CD4-positive, alpha-beta T cell treated with Interleukin-17A for 4 hours (primary cell): Measurements from ENCODE around the gene ACE2.

Source experiments
- DNase-seq: peaks from one replicate; pipeline ENCODE4 v3.0.0-alpha.2; 2020; ENCODE audit warnings: mixed read lengths

The ACE2 gene

GRCh38 chrX:15574017-15574416, 26.7 kb downstream of the ACE2 start:
- no peak for DNase-seq

DNA sequence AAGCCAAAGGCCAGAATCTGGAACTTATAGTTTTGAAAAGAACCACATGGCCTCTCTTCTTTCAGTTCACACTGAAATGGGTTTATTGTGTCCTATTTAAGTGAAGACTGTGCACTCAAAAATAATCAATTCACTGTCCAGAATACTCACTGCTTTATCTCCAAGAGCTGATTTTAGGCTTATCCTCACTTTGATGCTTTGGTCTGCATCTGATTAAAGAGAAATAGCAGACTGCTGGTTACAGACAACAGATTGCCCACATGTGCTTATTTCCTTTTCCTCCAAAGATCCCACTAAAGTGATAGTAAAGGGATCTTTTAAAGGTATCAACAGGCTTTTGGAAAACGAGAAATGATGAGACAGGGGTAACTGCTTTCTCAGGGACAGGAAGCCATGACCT, 30.6 kb downstream of the ACE2 start:
- DNase-seq = no peak

DNA sequence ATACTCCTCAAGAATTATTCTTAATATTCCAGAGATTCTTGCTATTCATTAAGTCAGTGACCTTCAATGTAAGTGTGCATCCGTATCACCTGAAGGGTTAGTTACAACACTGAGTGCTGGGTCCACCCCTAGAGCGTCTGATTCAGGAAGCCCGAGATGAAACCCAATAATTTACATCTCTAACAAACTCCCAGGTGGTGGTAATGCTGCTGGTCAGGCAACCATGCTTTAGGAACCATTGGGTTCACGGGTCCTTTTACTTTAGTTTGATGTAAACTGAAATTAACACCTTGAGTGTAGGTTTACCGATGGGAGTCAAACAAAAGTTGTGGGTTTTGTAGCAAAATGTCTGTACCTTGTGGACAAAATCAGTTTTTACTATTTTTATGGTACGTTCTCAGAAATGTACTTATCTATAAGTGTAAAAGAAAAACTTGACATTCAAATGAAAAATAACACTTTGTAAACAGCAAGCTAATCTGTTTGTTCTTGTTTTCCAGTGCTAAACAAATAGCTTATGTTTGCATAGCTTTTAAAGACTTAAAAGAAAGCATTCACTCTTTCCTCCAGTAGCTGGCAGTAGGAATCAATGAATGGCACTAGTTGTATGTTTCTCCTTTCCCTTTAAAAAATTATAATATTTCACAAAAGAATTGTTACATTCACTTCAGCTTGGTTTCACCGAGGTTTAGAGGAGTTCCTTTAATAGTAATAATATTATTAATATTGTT, 32.7 kb downstream of the ACE2 start:
- DNase-seq = no peak

- no peak for DNase-seq
These were observed 33.5 kb downstream of the ACE2 start for GRCh38 chrX:15567267-15567666.

DNA sequence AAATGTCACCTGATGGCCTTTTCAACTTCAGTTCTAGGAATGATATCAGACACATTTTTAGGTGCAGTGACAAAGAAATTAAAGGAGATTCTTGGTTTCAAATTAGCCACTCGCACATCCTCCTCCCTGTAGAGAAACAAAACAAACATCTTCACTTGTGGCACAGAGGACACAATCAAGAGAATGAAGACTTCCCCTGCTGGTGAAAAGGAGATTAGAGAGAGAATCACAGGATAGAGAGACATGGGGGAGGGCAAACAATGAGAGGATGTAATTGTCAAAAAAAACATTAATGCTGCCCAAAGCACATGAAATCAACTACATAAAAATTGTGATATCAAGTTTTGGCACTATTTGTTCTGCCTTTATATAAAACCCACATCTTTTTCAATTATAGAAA, 34.5 kb downstream of the ACE2 start:
- DNase-seq = no peak

DNA sequence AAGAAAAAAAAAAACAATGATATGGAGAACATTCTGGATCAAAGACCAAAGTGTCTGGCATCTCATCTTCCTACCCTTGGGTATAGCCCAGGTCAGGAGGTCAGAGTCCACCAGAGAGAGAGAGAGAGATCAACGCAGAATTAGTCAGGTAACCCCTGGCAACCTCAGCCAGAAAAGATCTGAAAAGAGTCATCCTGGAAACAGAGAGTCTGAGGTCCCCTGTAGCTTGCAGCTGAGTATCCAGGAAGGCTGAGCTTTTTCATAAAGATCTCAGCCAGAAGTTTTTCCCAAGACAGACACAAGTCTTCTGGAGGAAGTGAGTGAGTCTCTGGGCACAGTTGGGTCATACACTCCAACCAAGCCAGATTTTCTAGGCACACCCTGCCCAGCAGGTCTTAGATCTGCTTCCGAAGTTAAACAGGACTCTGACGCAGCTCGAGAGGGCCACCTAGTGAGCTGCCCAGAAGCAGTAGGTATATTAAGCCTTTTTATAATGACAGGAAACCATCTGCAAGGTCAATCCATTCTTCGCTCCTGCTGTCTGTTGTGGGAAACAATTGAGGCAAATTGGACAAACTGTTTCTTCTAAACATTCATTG, 35.7 kb downstream of the ACE2 start:
- peak; percentile 5 for DNase-seq

- no peak for DNase-seq
These were observed 37.7 kb downstream of the ACE2 start for GRCh38 chrX:15563056-15563455.

DNA sequence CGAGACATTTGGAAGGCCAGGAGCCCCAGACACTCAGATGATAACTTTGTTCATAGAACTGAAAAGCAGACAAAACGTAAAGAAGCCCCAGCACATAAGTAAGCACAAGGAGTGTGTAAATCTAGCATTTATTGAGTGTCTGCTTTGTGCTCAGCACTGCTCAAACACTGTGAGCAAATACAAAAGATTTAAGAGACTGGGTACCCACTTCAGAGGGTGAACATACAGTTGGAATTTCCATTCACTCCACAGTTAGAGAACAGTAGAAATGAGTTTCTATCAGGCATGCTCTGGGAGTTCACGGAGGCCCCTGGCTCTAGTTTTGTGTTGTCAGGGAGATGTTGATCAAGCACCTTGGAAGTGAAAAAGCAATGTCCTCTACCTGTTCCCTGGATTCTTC, 39.8 kb downstream of the ACE2 start:
- DNase-seq = no peak

- no peak for DNase-seq
These were observed 41.5 kb downstream of the ACE2 start for GRCh38 chrX:15559227-15559626.

DNA sequence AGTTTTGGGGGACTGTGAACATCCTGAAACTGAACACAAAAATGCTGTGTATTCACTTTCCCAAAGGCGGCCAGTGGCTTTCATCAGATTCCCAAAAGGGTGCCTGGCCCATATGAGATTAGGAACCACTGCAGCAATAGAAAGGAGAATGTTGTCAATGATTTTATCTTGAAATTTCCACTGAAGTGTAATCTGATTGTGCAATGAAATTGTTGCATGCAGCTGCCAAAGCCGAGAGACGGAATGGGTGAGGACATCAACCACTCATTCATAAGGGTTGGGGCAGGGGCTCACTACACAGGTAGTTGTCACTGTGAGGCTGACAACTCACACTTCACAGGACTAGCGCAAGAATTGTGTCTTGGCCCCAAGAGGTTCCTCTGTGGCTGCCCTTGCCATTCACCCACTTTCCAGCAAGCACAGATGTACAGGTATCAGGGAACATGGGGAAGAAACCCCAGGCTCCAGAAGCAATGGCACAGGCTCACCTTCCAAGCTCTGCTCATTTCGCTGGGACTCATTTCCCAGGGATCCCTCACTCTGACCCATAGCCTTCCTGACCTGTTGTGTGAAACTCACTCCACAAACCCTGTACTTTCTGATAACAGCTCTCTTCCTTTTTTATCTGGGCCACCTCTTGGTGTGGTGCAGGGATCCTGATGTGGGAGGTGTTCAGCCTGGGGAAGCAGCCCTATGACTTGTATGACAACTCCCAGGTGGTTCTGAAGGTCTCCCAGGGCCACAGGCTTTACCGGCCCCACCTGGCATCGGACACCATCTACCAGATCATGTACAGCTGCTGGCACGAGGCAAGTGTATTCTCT, 51.4 kb downstream of the ACE2 start:
- DNase-seq = no peak

GRCh38 chrX:15547356-15547755, 53.4 kb downstream of the ACE2 start:
- no peak for DNase-seq

GRCh38 chrX:15546745-15547144, 54.0 kb downstream of the ACE2 start:
- DNase-seq = no peak

DNA sequence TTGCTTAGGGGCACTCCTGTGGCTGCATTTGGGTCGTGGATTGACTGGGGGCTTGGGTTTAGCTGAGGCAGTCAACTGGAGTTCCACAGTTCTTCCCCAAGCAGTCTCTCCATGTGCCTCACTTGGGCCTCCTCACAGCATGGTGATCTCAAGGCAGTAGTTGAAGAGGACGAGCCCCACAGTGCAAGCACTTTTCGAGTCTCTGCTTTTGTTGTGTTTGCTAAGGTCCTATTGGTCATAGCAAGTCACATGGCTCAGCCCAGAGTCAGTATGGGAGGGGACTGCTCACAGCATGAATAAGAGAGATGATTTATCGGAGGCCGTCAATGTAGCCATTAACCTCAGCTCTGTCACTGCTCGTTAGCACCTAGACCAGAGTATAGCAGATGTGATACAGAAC, 70.4 kb downstream of the ACE2 start:
- no peak for DNase-seq

- no peak for DNase-seq
These were observed 71.6 kb downstream of the ACE2 start for GRCh38 chrX:15529165-15529564.

- no peak for DNase-seq
These were observed 74.9 kb downstream of the ACE2 start for GRCh38 chrX:15525664-15526416.

DNA sequence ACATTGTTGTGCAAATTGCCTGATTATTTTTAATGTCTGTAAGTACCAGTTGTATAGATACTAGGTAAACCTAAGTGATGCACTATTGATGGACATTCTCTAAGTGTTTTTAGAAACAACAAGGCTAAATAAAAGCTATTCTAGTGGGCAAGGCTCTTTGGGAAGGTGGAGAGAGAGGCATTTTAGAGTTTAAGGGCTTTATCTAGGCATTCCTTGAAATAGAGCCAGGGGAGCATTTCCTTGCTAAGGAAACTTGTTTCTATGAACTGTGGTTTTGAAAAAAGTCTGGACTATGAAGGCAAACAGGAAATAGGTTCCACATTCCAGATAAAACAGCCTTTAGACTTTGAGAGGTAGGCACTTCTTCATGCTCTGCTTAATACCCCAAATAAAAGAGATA, 76.3 kb downstream of the ACE2 start:
- DNase-seq = no peak

GRCh38 chrX:15523088-15523487, 77.7 kb downstream of the ACE2 start:
- DNase-seq = no peak

- no peak for DNase-seq
These were observed 78.3 kb downstream of the ACE2 start for GRCh38 chrX:15522464-15522863.

DNA sequence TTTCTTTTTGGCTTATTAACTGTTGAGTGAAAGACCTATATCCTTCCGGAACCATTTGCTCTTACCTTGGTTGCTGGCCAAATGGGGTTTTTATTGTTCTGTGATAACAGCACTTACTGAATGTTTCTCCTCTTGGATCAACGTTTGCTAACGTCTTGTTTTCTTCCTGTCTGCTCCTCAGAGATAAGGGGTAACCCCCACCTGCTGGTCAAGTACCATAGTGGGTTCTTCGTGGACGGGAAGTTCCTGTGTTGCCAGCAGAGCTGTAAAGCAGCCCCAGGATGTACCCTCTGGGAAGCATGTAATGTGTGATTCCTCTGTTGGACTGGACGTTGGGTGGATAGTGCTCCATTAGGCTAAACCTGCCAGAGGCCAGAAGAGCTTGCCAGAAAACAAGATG, 84.8 kb downstream of the ACE2 start:
- no peak for DNase-seq

GRCh38 chrX:15514279-15514678, 86.5 kb downstream of the ACE2 start:
- DNase-seq = no peak

DNA sequence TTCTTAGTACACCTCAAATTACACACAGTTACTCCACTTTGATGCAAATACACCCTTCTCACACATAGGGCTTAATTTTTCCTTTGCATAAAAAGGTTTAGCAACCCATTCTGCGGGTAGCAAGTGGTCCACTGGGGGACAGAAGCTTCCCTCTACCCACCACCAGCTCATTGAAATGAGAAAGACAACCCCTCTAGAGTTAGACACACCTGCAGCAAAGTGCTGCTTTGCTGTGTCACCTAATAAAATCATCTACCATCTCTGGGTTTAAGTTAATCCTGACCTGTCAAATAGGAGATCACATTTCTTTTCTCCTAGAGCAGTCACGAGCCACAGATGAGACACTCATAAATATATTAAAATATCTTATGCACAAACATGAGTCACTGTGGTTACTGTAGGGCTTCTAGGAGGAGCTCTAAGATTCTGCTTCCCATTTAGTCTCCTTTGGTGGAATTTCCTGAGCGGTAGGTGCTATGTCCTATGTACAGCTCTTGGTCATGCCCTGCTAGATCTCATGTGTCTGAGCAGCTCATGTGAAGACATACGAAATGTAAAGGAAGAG, 88.3 kb downstream of the ACE2 start:
- no peak for DNase-seq

DNA sequence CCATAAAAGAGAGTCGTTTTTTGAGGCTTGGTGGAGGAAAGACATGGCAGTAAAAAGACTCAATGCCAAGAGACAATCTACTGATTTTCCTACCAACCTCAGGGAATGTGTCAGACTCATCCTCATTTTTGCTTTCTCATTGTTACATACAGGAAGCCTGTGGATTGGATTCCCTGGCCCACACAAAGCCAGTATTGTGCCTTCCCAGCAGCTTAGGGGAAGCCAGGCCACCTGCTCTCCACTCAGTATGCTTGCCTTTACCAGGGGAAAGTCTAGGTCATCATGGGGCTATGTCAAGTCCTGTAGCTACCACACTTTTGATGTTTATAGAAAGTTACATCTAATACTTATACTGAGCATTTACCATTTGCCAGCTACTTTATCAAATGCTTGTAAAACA, 89.2 kb downstream of the ACE2 start:
- DNase-seq = no peak
